ENCODE results near the gene SLC25A21.

DNA sequence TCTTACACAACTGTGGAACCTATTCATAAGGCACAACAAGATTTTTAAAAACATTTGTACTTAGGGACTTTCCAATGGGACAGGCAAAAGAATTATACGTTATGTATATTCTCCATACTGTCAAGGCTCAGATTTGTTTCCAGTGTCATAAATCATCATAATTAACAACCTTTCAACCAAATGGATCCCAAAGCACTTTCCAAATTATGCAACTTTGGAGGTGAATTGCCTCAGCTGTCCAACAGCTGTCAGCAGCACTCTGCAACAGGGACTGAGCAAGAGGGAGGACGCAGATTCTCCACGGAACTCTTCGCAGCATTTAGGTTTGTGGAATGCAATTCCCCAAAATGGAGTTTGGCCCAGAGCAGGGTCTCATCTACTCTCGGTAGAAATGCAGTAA, 324.2 kb downstream of the SLC25A21 start:
- TF ChIP-seq, protein P1, sequence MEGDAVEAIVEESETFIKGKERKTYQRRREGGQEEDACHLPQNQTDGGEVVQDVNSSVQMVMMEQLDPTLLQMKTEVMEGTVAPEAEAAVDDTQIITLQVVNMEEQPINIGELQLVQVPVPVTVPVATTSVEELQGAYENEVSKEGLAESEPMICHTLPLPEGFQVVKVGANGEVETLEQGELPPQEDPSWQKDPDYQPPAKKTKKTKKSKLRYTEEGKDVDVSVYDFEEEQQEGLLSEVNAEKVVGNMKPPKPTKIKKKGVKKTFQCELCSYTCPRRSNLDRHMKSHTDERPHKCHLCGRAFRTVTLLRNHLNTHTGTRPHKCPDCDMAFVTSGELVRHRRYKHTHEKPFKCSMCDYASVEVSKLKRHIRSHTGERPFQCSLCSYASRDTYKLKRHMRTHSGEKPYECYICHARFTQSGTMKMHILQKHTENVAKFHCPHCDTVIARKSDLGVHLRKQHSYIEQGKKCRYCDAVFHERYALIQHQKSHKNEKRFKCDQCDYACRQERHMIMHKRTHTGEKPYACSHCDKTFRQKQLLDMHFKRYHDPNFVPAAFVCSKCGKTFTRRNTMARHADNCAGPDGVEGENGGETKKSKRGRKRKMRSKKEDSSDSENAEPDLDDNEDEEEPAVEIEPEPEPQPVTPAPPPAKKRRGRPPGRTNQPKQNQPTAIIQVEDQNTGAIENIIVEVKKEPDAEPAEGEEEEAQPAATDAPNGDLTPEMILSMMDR (IDR thresholded peaks at IDR 0.05), result no peak
- TF ChIP-seq POLR2A (IDR thresholded peaks at IDR 0.05), result no peak

All from lower leg skin (tissue), 3 donors.